Left ventricle myocardium inferior (tissue), 1 donor: ENCODE data around the gene PEX14. TPM values are rescaled to one million over a fixed set of nuclear protein-coding genes. Genes with fewer than 3 reads are reported as not detected.

ENCODE experiments used
- DNase-seq: peaks from one replicate; pipeline ENCODE4 v3.0.0-alpha.2; 2020
- H3K27ac ChIP-seq: fragments of 200-600 bp; replicated peaks from 2 replicates; pipeline ENCODE4 v1.8.0; 2021
- H3K27me3 ChIP-seq: fragments of 200-600 bp; 2 replicates; pipeline ENCODE4 v1.8.0; 2021; ENCODE audit warnings: low read depth
- H3K36me3 ChIP-seq: fragments of 200-600 bp; 2 replicates; pipeline ENCODE4 v1.8.0; 2021
- H3K4me1 ChIP-seq: fragments of 200-600 bp; 2 replicates; pipeline ENCODE4 v1.8.0; 2021
- H3K4me3 ChIP-seq: fragments of 200-600 bp; 2 replicates; pipeline ENCODE4 v1.8.0; 2021; ENCODE audit warnings: mild to moderate bottlenecking, moderate library complexity
- H3K9me3 ChIP-seq: fragments of 200-600 bp; replicated peaks from 2 replicates; pipeline ENCODE4 v1.8.0; 2021
- CTCF ChIP-seq: fragments of 200-600 bp; IDR thresholded peaks from 2 replicates; pipeline ENCODE4 v1.8.0; 2021; ENCODE audit warnings: antibody characterized with exemption, mild to moderate bottlenecking, borderline replicate concordance
- intact Hi-C: fragments of 100-400 bp; cut with micrococcal nuclease; formaldehyde crosslinking; loops from one replicate; pipeline ENCODE4 v1.11.0; 2022
- total RNA-seq: library from RNA; stranded (reverse); fragmentation: NEBNext Ultra II Directional; extraction: Animal tissue kit (Norgen Biotek cat#: 25700); gene quantifications from one replicate; pipeline ENCODE4 v1.2.1, GENCODE V29; 2021
- donor health status: DM: no; HTN: yes; CAD: no; lungs with severe emphysema.

PEX14 gene
- total RNA-seq, 1 donor from 2014 or later = 20.8 TPM

- Histone ChIP-seq H3K36me3 (peaks cover 8% of the 10 kb centered on the region), H3K4me1 (peaks cover 17% of the 10 kb centered on the region), H3K4me3 (no peak overlapping the region), H3K27me3 (no peaks in the 10 kb centered on the region), H3K27ac (no peak overlapping the region), H3K9me3 (no peaks in the 10 kb centered on the region)
- TF ChIP-seq CTCF = no peak
- DNase-seq = no peak
- intact Hi-C loops = no loop called here
Measured at GRCh38 chr1:10601342-10602070, 126.8 kb downstream of the PEX14 start.

- H3K4me3 ChIP-seq = no peak overlapping the region
- H3K9me3 ChIP-seq = no peaks in the 10 kb centered on the region
- no peak overlapping the region for H3K27ac ChIP-seq
- no peaks in the 10 kb centered on the region for H3K27me3 ChIP-seq
- intact Hi-C loops = no loop called here
- no peak for TF ChIP-seq CTCF
- peaks cover 8% of the 10 kb centered on the region for H3K36me3 ChIP-seq
- peaks cover 3% of the 10 kb centered on the region for H3K4me1 ChIP-seq
- DNase-seq = no peak
Measured at GRCh38 chr1:10602936-10603335, 128.2 kb downstream of the PEX14 start.

- no peak for TF ChIP-seq CTCF
- H3K4me3 ChIP-seq = no peak overlapping the region
- no peaks in the 10 kb centered on the region for H3K27me3 ChIP-seq
- intact Hi-C loops = no loop called here
- H3K36me3 ChIP-seq = peaks cover under 1% of the 10 kb centered on the region
- no peaks in the 10 kb centered on the region for H3K9me3 ChIP-seq
- no peak overlapping the region for H3K27ac ChIP-seq
- DNase-seq = no peak
- no peaks in the 10 kb centered on the region for H3K4me1 ChIP-seq
Measured at GRCh38 chr1:10604966-10605365, 130.2 kb downstream of the PEX14 start.

GRCh38 chr1:10606064-10606463, 131.3 kb downstream of the PEX14 start:
- no peak for TF ChIP-seq CTCF
- no peaks in the 10 kb centered on the region for H3K27me3 ChIP-seq
- no peaks in the 10 kb centered on the region for H3K9me3 ChIP-seq
- peaks cover 7% of the 10 kb centered on the region for H3K4me1 ChIP-seq
- DNase-seq = no peak
- no peaks in the 10 kb centered on the region for H3K36me3 ChIP-seq
- H3K4me3 ChIP-seq = no peak overlapping the region
- intact Hi-C loops = no loop called here
- H3K27ac ChIP-seq = no peak overlapping the region

GRCh38 chr1:10607228-10607627, 132.5 kb downstream of the PEX14 start:
- intact Hi-C loops = no loop called here
- DNase-seq = no peak
- no peak overlapping the region for H3K27ac ChIP-seq
- H3K4me3 ChIP-seq = no peak overlapping the region
- H3K36me3 ChIP-seq = no peaks in the 10 kb centered on the region
- H3K4me1 ChIP-seq = peaks cover 19% of the 10 kb centered on the region
- TF ChIP-seq CTCF = no peak
- no peaks in the 10 kb centered on the region for H3K9me3 ChIP-seq
- no peaks in the 10 kb centered on the region for H3K27me3 ChIP-seq
